HUES6 (cell line): Measurements from ENCODE around the gene HBS1L.

Experiments
- H3K27ac ChIP-seq: 2 replicates; pipeline ENCODE4 v1.7.0; 2013; ENCODE audit warnings: low read depth, mild to moderate bottlenecking, low read length, inconsistent platforms
- H3K27me3 ChIP-seq: 2 replicates; pipeline ENCODE4 v1.6.1; 2013; ENCODE audit warnings: low read length; ENCODE audit not compliant: control insufficient read depth, insufficient read depth
- H3K36me3 ChIP-seq: 2 replicates; pipeline ENCODE4 v1.6.1; 2013; ENCODE audit warnings: low read length; ENCODE audit not compliant: control insufficient read depth, insufficient read depth
- H3K4me1 ChIP-seq: 2 replicates; pipeline ENCODE4 v1.6.1; 2013; ENCODE audit warnings: low read length; ENCODE audit not compliant: control insufficient read depth, insufficient read depth
- H3K4me3 ChIP-seq: 2 replicates; pipeline ENCODE4 v1.5.1; 2013; ENCODE audit warnings: low read depth, low read length
- H3K9ac ChIP-seq: one replicate; pipeline ENCODE4 v1.6.1; 2013; ENCODE audit warnings: mild to moderate bottlenecking, low read length
- H3K9me3 ChIP-seq: 2 replicates; pipeline ENCODE4 v1.6.1; 2013; ENCODE audit warnings: low read depth, low read length; ENCODE audit not compliant: control insufficient read depth, insufficient read depth

Gene HBS1L

DNA sequence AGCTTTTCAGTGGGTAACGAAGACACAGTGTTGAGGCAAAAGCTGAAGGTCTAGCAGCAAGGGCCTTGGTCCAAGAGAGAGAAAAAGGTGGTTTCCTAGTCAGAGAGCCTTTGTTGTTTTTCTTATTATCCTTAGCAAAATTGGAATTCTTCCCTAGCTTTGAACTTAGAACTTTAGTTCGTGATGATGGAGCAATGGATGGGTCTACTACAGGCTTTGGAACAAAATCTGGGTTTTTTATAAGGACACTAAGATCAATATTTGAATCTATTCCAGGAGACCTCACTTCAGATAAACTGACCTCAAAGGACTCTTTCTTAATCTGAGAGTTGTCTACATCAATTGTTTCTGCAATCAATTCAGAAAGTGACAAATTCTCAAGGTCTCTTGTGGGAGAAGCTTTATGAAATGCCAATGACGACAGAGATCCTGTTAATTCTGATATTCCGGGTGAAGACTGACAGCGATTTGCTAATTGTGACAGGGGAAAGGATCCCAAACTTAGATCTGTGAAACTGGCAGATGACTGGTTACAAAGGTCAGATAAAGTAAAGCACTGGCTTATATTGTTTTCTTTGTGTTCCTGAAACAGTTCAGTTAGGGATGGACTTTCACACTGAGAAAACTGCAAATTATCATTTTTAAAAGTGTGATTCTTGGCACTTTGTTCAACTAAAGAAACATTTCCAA is 17.7 kb downstream of the HBS1L start:
- H3K36me3 ChIP-seq = peaks cover 49% of the 10 kb centered on the region
- no peak overlapping the region for H3K9ac ChIP-seq
- no peak overlapping the region for H3K27ac ChIP-seq
- no peaks in the 10 kb centered on the region for H3K4me1 ChIP-seq
- H3K27me3 ChIP-seq = no peaks in the 10 kb centered on the region
- no peak overlapping the region for H3K4me3 ChIP-seq
- H3K9me3 ChIP-seq = no peaks in the 10 kb centered on the region

DNA sequence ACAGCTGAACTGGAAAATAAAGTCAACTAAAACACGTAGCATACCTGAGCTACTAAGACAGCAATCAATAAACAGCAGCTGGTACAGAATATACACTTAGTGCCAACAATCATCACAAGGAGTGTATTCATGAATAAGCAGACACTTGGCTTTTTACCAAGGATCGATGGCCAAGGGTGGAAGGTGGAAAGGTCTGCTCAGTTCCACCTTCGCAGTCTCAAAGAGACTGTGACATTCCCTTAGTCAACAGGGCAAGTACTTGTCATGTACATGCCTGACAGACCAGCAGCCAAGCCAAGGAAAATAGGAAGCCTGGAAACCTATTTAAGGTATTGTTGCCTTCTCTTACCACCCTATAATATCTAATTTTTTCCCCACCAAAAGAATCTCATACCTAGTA is 21.4 kb downstream of the HBS1L start:
- Histone ChIP-seq H3K27me3 (no peaks in the 10 kb centered on the region), H3K27ac (no peak overlapping the region), H3K9me3 (no peaks in the 10 kb centered on the region), H3K9ac (no peak overlapping the region), H3K4me1 (no peaks in the 10 kb centered on the region), H3K36me3 (peaks cover 45% of the 10 kb centered on the region), H3K4me3 (no peak overlapping the region)

DNA sequence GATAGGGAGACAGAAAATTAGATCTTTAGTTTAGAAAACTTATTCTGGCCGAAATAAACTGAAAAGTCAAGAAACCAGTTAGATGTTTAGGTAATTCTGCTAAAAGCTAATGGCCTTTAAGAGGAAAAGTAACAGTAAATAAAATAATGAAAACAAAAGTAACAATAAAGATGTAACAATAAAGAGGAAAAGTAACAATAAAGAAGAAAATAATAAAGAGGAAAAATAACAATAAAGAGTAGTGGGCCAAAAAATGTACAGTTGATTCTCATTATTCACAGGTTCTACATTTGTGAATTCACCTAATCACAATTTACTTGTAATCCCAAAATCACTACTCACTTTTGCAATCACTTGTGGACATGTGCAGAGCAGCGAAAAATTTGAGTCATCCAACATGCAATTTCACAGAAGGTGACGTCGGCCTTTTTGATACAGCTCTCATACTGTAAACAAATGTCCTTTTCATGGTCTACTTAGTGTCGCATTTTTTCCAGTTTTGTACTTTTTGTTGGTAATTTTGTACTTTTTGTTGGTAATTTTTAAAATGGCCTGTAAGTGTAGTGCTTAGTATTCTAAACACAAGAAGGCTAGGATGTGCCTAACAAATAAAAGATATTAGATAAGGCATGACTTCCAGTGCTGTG is 24.0 kb downstream of the HBS1L start:
- Histone ChIP-seq H3K9ac (no peak overlapping the region), H3K9me3 (no peaks in the 10 kb centered on the region), H3K4me3 (no peak overlapping the region), H3K4me1 (no peaks in the 10 kb centered on the region; the same call in 1 of the 2 replicates), H3K27me3 (no peaks in the 10 kb centered on the region), H3K27ac (no peak overlapping the region), H3K36me3 (peaks cover 24% of the 10 kb centered on the region)

DNA sequence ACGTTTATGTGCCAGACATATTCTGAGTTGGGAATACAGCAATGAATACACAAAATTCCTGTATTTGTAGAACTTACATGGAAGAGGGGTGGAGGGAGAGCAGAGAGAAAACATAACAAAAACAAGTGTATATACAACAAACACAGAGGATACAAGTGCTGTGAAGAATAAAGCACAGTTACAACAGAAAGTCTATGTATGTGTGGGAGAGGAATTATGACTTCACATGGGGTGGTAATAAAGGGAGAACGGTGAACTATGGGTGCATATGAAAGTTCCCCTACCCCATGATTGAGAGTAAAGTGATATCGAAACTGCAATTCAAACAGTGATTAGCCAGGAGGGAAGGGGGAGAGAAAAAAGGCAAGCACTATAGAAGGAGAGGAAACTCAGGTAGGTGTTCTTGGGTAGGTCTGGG is 24.6 kb downstream of the HBS1L start:
- Histone ChIP-seq H3K9me3 (no peaks in the 10 kb centered on the region), H3K27ac (no peak overlapping the region), H3K36me3 (peaks cover 24% of the 10 kb centered on the region), H3K4me1 (peaks cover 3% of the 10 kb centered on the region; the same call in 1 of the 2 replicates), H3K27me3 (no peaks in the 10 kb centered on the region), H3K4me3 (no peak overlapping the region), H3K9ac (no peak overlapping the region)

DNA sequence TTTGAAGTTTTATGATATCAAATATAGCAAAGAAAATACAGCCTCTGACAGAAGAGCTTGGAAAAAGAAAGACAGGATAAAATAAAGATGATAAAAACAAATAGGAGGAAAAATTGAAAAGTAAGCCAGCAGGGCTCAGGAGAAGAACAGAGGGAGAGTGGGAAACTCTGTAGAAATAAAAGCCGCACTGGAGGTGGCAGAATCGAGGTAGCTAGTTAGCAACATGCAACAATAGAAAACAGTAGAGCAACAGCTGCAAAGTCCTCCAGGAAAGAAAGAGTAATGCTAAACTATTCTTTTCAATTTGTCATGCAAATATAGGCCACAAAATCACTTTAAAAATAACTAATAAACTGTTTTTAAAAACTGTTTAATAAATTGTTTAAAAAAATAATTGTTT is 28.8 kb downstream of the HBS1L start:
- no peaks in the 10 kb centered on the region for H3K9me3 ChIP-seq
- no peaks in the 10 kb centered on the region for H3K27me3 ChIP-seq
- peaks cover 3% of the 10 kb centered on the region; the same call in 1 of the 2 replicates for H3K4me1 ChIP-seq
- H3K4me3 ChIP-seq = no peak overlapping the region
- 0 out of 2 replicates have a peak, but pooled peaks cover 2% of the 10 kb centered on the region for H3K36me3 ChIP-seq
- no peak overlapping the region for H3K27ac ChIP-seq
- no peak overlapping the region for H3K9ac ChIP-seq

DNA sequence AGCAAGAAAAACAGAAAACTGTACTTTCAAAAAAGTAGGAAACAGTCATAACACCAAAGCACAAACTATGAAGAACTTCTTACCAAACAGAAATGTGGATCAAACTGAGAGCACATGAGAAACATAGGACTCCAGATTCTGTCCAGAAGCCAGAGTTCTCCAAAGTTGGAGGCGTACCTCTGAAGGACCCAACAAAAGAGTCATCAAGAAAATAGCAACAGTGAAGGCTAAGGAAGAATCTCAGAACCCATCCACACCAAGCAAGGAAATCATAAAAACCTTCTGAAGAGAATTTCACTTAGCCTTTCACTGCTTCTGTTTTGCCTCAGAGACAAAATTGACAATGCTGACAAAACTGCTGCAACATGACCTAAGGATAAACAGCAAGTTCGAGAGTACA is 29.4 kb downstream of the HBS1L start:
- peaks cover 3% of the 10 kb centered on the region; the same call in 1 of the 2 replicates for H3K4me1 ChIP-seq
- H3K27ac ChIP-seq = no peak overlapping the region
- no peak overlapping the region for H3K4me3 ChIP-seq
- no peaks in the 10 kb centered on the region for H3K27me3 ChIP-seq
- H3K9ac ChIP-seq = no peak overlapping the region
- no peaks in the 10 kb centered on the region for H3K9me3 ChIP-seq
- no peaks in the 10 kb centered on the region for H3K36me3 ChIP-seq

DNA sequence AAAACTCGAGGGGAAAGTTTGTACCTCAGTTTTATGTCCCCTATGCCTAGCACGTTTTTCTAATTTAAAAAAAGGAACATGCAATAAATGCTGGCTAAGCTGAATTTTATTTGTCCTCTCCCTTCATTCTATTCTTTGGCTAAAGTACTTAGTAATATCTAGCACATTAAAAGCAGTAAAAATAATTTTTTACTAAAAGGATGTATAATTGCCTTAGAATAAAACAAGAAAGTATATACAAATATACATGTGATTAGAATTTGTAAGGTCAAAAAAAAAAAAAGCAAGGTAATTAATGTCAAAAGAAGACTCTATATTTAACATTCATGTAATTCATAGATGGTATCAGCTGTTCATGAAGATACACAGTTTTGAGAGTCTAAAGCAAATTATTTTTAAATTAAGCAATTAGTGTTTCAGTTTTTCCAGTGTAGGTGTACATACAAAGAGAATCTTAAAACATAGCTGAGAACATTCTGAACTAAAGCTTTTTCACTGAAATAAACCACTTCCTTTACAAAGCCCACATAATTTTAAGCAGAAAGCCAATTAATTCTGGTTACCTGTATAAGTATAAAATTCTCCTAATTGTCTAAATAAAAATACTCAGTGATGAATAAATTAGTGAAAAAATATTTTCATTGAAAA is 32.4 kb downstream of the HBS1L start:
- Histone ChIP-seq H3K9ac (no peak overlapping the region), H3K4me3 (no peak overlapping the region), H3K27ac (no peak overlapping the region), H3K36me3 (no peaks in the 10 kb centered on the region), H3K27me3 (no peaks in the 10 kb centered on the region), H3K4me1 (peaks cover 3% of the 10 kb centered on the region; the same call in 1 of the 2 replicates), H3K9me3 (no peaks in the 10 kb centered on the region)

DNA sequence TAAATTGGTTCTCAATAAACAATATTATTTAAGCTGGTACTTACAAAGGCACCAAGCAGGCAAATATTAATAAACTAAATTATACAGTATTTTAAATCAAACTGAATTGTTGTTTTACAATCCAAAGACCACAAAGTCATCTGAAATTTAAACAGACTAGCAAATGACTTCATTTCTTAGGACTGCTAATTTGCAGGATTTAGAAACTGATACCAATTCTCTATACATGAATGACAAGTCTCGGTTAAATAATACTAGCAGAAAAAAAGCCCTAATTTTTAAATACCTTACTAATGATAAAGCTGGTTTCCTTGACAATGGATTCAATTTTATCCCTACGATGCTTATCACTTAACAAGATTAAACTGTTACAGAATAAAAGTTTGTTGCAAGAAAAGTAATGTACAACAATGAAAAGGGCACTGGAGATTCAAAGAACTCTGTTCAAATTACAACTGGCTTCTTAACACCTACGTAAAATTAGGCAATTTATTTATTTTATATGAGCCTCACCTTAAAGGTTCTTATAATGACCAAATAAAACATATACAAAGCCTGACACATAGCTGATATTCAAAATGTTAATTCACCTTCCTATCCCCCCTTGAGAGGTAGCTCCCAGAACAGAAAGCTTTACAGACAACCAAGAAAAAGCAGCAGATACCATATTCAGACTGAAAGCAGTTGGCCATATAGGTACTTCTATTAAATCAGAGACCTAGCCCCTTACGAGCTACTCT is 33.1 kb downstream of the HBS1L start:
- Histone ChIP-seq H3K4me3 (no peak overlapping the region), H3K27me3 (no peaks in the 10 kb centered on the region), H3K9me3 (no peaks in the 10 kb centered on the region), H3K4me1 (peaks cover 3% of the 10 kb centered on the region; the same call in 1 of the 2 replicates), H3K9ac (no peak overlapping the region), H3K36me3 (no peaks in the 10 kb centered on the region), H3K27ac (no peak overlapping the region)

DNA sequence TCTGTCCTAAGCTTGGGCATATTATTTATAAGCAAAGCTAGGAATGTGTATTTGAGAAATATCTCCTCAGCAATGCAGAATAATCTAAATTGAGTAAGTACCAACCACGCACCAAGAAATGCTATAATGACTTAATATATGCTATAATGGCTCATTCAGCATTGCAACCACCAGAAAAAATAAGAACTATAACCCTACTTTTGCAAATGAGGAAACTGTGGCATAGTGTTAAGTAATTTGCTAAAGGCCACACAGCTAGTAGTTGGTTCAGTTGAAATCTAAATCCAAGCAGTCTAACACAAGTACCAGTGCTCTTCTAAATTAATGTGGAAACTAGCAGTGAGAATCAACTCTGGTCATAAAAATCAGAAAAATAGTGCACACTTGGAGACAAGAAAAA is 35.7 kb downstream of the HBS1L start:
- no peaks in the 10 kb centered on the region; the same call in 1 of the 2 replicates for H3K4me1 ChIP-seq

DNA sequence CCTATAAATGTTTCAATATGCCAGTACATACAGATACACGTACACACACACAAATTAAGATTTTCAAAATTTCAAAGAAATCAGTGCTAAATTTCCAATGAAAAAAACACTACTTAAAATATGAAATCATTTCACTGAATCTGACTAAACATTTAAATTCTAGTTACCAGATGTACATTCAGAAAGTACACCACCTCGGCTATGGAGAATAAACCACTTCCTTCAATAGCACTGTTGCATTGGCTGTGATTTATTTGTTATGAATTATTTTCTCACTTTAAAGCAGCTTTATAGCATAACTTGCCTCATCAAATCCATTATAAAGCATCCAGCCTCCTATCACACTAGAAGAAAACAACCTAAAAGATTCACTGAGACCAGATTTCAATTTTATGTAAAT is 36.6 kb downstream of the HBS1L start:
- no peaks in the 10 kb centered on the region; the same call in 1 of the 2 replicates for H3K4me1 ChIP-seq
- no peaks in the 10 kb centered on the region for H3K27me3 ChIP-seq
- no peaks in the 10 kb centered on the region for H3K9me3 ChIP-seq
- no peak overlapping the region for H3K9ac ChIP-seq
- no peaks in the 10 kb centered on the region for H3K36me3 ChIP-seq
- no peak overlapping the region for H3K4me3 ChIP-seq
- no peak overlapping the region for H3K27ac ChIP-seq

More for the DNA sequence above, 35.7 kb downstream of the HBS1L start:
- Histone ChIP-seq H3K9ac (no peak overlapping the region), H3K36me3 (no peaks in the 10 kb centered on the region), H3K9me3 (no peaks in the 10 kb centered on the region), H3K27ac (no peak overlapping the region), H3K27me3 (no peaks in the 10 kb centered on the region), H3K4me3 (no peak overlapping the region)
